Stomach (tissue), 4 donors: ENCODE measurements around the gene SEMA7A.

Source experiments
- CTCF ChIP-seq, 7 experiments: fragments of 450-650 bp in 4 of 7; fragments of 200-600 bp in 3 of 7; sonication (generic) in 3 of 7; IDR thresholded peaks; one replicate each; pipeline ENCODE4 v1.5.1; 2016 to 2019; ENCODE audit warnings: antibody characterized with exemption in 7 of 7, control low read depth in 2 of 7, mild to moderate bottlenecking in 1 of 7
- POLR2A ChIP-seq, 4 donors: fragments of 450-650 bp; IDR thresholded peaks; one replicate each; pipeline ENCODE4 v1.6.1; 2016; ENCODE audit warnings: antibody characterized with exemption in 4 of 4, control low read depth in 2 of 4, mild to moderate bottlenecking in 1 of 4, moderate library complexity in 1 of 4
- POLR2AphosphoS5 ChIP-seq, 3 donors: sonication (generic); formaldehyde crosslinking; IDR thresholded peaks; one replicate each; pipeline ENCODE4 v1.6.1; 2016; ENCODE audit warnings: antibody characterized with exemption in 3 of 3

DNA sequence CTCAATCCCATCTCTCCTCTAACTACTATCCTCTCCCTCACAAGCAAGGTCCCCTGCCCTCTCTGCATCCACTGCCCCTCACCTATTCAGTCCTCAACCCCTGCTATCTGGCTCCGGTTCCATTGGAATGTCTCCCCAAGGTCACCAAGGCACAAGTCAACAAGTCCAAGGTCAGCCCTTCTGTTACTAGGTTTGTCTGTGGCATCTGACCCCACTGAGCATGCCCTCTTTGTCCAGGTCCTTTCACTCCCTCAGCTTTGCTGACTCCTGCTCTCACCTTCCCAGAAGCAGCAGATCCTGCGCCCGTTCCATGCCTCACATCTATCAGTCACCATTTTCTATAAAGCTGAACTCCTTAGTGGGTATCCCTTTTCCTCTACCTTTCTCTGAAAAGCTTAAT lies 8.3 kb upstream of the SEMA7A start:
- TF ChIP-seq POLR2A (IDR thresholded peaks at IDR 0.05) (no peak), CTCF (IDR thresholded peaks at IDR 0.05) (no peak), POLR2AphosphoS5 (IDR thresholded peaks at IDR 0.05) (no peak)
